Spinal cord (tissue), 10 donors: ENCODE data around the gene SRD5A1. TPM values are rescaled to one million over a fixed set of nuclear protein-coding genes. Genes with fewer than 3 reads are reported as not detected.

Experiments used
- DNase-seq, 6 donors: peaks; one replicate each; pipeline versions ENCODE4 v3.0.0 to v3.0.0-alpha.2; 2013 to 2015; ENCODE audit warnings: low spot score in 6 of 6, low read depth in 4 of 6
- H3K27ac ChIP-seq: one replicate; pipeline ENCODE4 v1.5.1; 2013; ENCODE audit warnings: low read depth, low read length, control low read depth
- H3K27me3 ChIP-seq: one replicate; pipeline ENCODE4 v1.6.1; 2013; ENCODE audit warnings: low read length; ENCODE audit not compliant: control insufficient read depth, insufficient read depth
- H3K36me3 ChIP-seq: one replicate; pipeline ENCODE4 v1.6.1; 2013; ENCODE audit warnings: low read length; ENCODE audit not compliant: control insufficient read depth, insufficient read depth
- H3K4me1 ChIP-seq: one replicate; pipeline ENCODE4 v1.6.1; 2013; ENCODE audit warnings: low read length; ENCODE audit not compliant: control insufficient read depth, insufficient read depth
- H3K4me3 ChIP-seq: one replicate; pipeline ENCODE4 v1.5.1; 2013; ENCODE audit warnings: low read depth, low read length, control low read depth
- H3K9me3 ChIP-seq: one replicate; pipeline ENCODE4 v1.6.1; 2013; ENCODE audit warnings: low read length; ENCODE audit not compliant: control insufficient read depth, insufficient read depth
- WGBS: methylation state at CpG from one replicate; pipeline ENCODE4 v1.1.5; 2013; ENCODE audit warnings: missing lambda C conversion rate; ENCODE audit not compliant: insufficient coverage; 5-methylcytosine and 5-hydroxymethylcytosine counted together
- polyA plus RNA-seq, 2 donors: library from polyadenylated mRNA; unstranded; fragments of 120-200 nt; gene quantifications; one replicate each; pipeline ENCODE4 v1.2.1, GENCODE V29; 2013; ENCODE audit not compliant: insufficient read length in 2 of 2
- total RNA-seq, 2 donors: library from RNA; depleted of rRNA in 1 of 2; stranded (reverse); fragments of 120-200 nt in 1 of 2; fragments of >200 nt in 1 of 2; gene quantifications; one replicate each; pipeline versions ENCODE4 v1.2.3 to v1.2.4, GENCODE V29; 2013 to 2014
- donor health status: healthy.

Gene SRD5A1
- total and polyA plus RNA-seq, 4 donors: 14.3 to 58.2 (median 50.4) TPM

DNA sequence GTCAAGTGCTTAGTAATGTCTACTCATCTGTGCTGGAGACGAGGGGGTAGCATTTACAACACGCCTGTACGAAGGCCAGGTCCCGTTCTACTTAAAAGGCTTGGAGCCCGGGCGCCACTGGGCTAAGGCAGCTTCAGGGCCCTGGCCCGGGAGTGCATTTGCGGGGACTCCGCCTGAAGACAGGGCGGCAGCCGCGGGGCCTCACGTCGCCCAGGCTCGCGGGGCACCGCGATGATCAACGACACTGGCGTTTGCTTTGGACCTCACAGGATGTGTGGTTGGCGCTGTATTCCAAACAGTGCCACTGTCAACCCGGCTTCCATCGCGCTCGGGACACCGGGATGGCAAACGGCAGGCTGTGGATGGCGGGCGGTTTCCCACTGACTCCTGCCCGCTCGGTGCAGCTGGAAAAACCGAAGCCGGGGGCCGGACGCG is 78.9 kb downstream of the SRD5A1 start:
- peaks cover 28% of the 10 kb centered on the region for H3K4me1 ChIP-seq
- peaks cover 6% of the 10 kb centered on the region for H3K36me3 ChIP-seq
- peak overlapping the region; percentile 94 for H3K27ac ChIP-seq
- no peaks in the 10 kb centered on the region for H3K27me3 ChIP-seq
- WGBS: under 1% methylated on average over 36 of the region's 36 CpGs
- H3K9me3 ChIP-seq: no peaks in the 10 kb centered on the region
- peak in 2 of 6 donors; percentile 63 to 69 for DNase-seq
- peak overlapping the region; percentile 73 for H3K4me3 ChIP-seq

- H3K4me1 ChIP-seq: peaks cover 32% of the 10 kb centered on the region
- H3K27ac ChIP-seq: peak overlapping the region; percentile 94
- peak overlapping the region; percentile 73 for H3K4me3 ChIP-seq
- DNase-seq: peak; percentile 91 to 99 (median 96)
- no peaks in the 10 kb centered on the region for H3K27me3 ChIP-seq
- WGBS: under 1% methylated on average over 80 of the region's 85 CpGs
- no peaks in the 10 kb centered on the region for H3K9me3 ChIP-seq
- peaks cover 6% of the 10 kb centered on the region for H3K36me3 ChIP-seq
Measured at GRCh38 chr5:6712577-6713273, 79.5 kb downstream of the SRD5A1 start.

DNA sequence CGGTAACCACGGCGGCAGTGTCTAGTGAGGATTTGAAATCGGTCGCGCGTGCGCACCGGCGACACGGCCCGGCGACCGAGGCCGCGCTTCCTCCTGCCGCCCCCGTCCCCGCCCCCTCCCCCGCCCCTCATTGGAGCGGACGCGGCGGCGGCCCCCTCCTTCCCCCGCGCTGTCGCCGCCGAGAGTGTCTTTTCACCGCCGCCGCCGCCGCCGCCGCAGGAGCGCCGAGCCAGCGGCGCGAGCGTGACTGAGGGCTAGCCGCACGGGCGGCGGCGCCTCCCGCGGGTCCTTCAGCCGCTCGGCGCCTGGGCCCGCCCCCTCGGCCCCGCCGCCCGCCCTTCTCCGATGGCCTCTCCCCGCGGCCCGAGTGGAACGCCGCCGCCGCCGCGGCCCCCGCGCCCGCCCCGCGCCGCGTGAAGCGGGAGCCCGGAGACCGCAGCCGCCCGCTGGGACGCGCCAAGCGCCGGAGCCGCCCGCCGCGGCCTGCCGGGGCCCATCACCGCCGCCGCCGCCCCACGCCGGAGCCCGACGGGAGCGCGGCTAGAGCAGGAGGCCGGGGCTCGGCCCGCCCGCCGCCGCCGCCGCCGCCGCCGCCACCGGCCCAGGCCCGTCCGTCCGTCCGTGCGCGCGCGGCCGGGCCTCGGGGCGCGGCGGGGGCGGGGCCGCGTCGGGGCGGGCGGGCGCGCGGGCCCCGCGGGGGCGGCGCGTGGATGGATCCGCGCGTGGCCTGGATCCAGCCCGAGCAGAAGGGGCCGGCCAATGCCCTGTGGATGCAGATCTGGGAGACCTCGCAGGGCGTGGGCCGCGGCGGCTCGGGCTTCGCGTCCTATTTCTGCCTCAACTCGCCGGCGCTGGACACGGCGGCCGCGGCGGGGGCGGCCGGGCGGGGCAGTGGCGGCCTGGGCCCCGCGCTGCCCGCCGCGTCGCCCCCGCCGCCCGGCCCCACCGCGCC is 80.3 kb downstream of the SRD5A1 start, which contains the start of gene TENT4A:
TSS of gene TENT4A (plus strand) at position 159 of the 952 bp plus-strand sequence. CDS start at position 711, 552 bp downstream.
- no peaks in the 10 kb centered on the region for H3K27me3 ChIP-seq
- H3K36me3 ChIP-seq: peaks cover 6% of the 10 kb centered on the region
- WGBS: under 1% methylated on average over 165 of the region's 174 CpGs
- peak within 1 kb of the TSS; percentile 73 for H3K4me3 ChIP-seq
- no peaks in the 10 kb centered on the region for H3K9me3 ChIP-seq
- H3K4me1 ChIP-seq: peaks cover 38% of the 10 kb centered on the region
- peak in 1 of 6 donors; percentile 46 for DNase-seq
- peak within 1 kb of the TSS; percentile 94 for H3K27ac ChIP-seq

DNA sequence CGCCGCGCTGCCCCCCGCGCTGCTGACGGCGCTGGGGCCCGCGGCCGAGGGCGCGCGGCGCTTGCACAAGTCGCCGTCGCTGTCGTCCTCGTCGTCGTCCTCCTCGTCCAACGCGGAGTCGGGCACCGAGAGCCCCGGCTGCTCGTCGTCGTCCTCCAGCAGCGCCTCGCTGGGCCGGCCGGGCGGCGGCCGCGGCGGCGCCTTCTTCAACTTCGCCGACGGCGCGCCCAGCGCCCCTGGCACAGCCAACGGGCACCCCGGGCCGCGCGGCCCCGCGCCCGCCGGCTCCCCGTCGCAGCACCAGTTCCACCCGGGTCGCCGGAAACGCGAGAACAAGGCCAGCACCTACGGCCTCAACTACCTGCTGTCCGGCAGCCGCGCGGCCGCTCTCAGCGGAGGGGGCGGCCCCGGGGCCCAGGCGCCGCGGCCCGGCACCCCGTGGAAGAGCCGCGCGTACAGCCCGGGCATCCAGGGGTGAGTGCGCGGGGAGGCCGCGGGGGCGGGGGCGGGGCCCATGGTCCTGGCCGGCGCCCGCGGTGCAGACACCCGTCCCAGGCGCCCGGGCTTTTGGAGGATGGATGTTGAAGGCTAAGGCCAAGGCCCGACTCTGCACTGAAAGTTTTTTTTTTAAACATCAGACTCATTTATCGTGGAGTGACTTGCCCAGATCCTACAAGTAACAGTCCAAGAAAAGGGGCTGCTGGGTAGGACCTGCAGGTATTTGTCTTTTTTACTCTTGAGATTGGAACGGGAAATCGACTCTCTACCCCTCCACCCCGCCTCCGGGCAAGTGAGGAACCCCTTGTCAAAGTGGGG is 81.2 kb downstream of the SRD5A1 start:
- Histone ChIP-seq H3K9me3 (no peaks in the 10 kb centered on the region), H3K27me3 (no peaks in the 10 kb centered on the region), H3K4me1 (peaks cover 41% of the 10 kb centered on the region), H3K27ac (no peak overlapping the region), H3K36me3 (peaks cover 6% of the 10 kb centered on the region), H3K4me3 (peak overlapping the region; percentile 60)
- WGBS: under 1% methylated on average over 88 of the region's 99 CpGs
- DNase-seq: peak in 1 of 6 donors; percentile 45

DNA sequence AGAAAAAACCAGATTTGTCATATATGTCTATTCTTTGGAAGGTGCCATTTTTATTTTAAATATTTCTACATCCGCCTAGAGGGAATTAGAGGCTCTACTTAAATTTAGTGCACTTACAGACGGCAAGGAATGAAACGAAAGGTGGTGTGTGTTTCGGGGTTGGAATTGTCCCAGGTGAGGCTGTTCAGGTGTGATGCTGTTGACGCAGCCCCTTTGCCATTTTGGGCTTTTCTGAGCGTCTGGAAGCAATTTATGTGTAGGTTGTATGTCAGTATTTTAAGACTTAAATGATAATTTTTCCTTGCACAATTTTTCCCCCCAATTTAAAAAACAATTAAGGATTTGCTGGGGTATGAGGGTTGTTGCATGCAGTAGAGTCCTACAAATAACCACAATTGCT is 82.0 kb downstream of the SRD5A1 start:
- WGBS: 39% methylated on average over 3 of the region's 6 CpGs
- Histone ChIP-seq H3K27me3 (no peaks in the 10 kb centered on the region), H3K4me3 (peak overlapping the region; percentile 60), H3K27ac (no peak overlapping the region), H3K36me3 (peaks cover 6% of the 10 kb centered on the region), H3K9me3 (no peaks in the 10 kb centered on the region), H3K4me1 (peaks cover 45% of the 10 kb centered on the region)
- DNase-seq: no peak

DNA sequence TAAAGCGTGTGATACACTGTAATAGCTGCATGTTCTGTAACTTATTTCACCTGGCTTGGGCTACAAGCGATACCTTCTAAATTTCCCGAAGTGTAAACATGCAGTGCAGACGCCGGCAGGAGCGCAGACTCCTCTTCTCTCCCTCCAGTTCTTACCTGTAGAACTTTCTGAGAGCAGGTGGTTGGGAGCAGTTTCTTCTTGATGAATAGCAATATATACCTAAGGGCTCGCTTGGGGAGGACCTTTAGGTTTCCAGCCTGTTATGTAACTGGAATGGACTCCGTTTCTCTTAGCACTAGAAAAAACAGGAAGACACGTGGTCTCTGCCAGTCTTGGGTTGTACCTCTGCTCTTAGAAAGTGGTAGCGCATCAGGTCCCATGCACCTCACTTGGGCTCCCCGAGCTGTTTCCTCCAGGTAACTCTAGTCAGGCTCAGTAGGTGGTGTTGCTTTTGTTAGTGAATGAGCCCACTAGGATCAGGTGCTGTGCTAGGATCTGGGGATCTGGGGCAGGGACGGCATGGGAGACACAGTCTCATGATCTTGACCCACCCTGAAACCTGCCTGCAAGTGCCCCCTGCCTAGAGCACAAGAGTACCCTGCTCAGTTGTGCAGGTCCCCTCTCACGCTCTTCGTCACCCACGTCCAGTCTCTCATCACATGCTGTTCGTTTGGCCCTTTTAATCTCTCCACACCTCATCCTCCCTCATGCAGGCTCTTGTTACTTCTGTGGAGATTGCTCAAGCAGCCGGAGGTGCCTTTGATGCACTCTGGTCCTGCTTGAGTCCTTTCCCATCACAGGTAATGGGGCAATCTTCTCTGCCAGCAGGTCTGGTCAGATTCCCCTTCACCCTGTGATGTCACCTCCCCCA is 82.8 kb downstream of the SRD5A1 start:
- Histone ChIP-seq H3K27me3 (no peaks in the 10 kb centered on the region), H3K9me3 (no peaks in the 10 kb centered on the region), H3K27ac (no peak overlapping the region), H3K36me3 (peaks cover 6% of the 10 kb centered on the region), H3K4me3 (peak overlapping the region; percentile 22), H3K4me1 (peaks cover 45% of the 10 kb centered on the region)
- WGBS: 56% methylated on average over 12 of the region's 17 CpGs
- no peak for DNase-seq

GRCh38 chr5:6716629-6717149 is 83.4 kb downstream of the SRD5A1 start:
- Histone ChIP-seq H3K27ac (no peak overlapping the region), H3K27me3 (no peaks in the 10 kb centered on the region), H3K4me1 (peaks cover 48% of the 10 kb centered on the region), H3K4me3 (no peak overlapping the region), H3K9me3 (no peaks in the 10 kb centered on the region), H3K36me3 (peaks cover 6% of the 10 kb centered on the region)
- no peak for DNase-seq
- 68% methylated on average over 4 of the region's 4 CpGs for WGBS

DNA sequence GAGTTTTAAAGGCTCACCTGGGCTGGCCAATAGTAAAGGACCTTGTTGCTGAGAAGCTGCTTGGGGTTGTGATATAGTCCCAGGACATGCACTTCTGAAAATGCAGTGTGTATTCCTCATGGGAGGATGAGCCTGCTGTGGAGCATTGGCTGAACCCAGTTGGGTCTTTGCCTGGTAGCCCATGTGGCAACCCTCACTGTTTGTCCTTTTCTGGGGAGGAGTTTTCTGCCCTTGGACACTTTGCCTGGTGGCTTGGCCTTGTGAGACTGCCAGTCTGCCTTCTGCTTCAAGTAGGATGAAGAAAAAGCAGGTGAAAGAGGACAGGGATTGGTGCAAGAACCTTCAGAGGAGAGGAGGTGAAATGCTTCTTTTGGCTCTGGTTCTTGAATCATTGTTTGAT is 84.0 kb downstream of the SRD5A1 start:
- peaks cover 6% of the 10 kb centered on the region for H3K36me3 ChIP-seq
- peaks cover 46% of the 10 kb centered on the region for H3K4me1 ChIP-seq
- H3K4me3 ChIP-seq: no peak overlapping the region

More for the DNA sequence above, 84.0 kb downstream of the SRD5A1 start:
- H3K9me3 ChIP-seq: no peaks in the 10 kb centered on the region
- no peak for DNase-seq
- no peaks in the 10 kb centered on the region for H3K27me3 ChIP-seq
- no peak overlapping the region for H3K27ac ChIP-seq
